Cerebellar nuclear complex (tissue), 1 donor: ENCODE measurements around the gene TTC1.
"Not testable (repeated sequence)": the region's sequence is repeated elsewhere in the genome, so short reads cannot be mapped to it uniquely, and the experiment has no call there.

Experiments used
- DNase-seq, 2 experiments: peaks; one replicate each; lab custom pipeline; 2025; lab: John Stamatoyannopoulos, UW

Gene TTC1

DNA sequence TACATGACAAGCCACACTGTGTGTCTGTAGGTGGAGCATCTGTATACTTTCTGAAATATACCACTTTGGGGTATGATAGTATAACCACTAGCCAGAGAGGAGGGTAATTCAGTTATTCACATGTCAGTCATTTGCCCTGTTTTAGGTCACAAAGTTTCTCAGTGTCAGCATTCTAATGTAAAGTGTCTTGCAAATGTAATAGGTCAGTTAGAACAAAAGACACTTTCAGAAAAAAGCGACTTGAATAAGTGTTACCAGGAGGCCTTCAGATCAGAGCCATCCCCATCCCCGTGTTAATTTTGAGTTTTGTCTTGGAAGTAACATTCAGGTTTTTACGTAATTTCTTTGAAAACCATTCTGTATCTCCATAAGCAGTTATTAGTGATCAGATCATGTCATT, 33.7 kb downstream of the TTC1 start:
- no peak for DNase-seq

GRCh38 chr5:160044391-160044804, 35.5 kb downstream of the TTC1 start:
- no peak for DNase-seq

DNA sequence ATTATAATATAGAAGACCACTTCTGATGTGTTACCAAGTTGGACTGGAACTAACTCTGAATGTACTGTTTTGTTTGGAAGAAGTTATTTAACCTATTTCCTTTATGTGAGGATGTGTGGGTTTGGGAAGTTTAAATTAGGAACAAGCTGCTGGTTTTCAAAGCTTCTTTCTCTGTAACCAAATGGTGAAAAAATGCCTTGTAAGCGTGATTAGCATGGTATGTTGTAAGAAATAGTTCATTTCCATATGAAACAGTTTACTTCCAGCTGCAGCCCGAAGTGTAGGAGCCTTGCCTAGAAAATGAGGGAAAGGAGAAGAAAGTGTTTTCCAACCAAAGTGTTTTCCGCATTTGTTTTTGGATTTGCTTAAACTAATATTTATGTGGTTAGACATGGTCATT, 36.0 kb downstream of the TTC1 start:
- no peak for DNase-seq

DNA sequence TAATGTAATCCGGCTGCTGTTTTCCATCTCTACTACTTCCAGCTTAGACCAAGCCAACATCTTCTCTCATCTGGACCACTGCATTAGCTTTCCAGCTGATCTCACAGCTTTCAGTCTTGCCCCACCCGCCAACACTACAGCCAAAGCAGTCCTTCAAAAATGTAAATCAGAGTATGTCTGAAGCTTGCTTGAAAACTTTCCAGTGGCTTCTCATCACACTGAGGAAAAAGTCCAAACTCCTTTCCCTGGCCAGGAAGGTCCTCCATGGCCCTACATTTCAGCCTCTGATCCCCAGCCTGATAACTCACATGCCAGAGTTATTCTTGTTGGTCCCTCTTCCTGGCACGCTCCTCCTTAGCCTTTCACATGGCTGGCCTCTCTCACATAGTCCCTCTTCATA, 38.5 kb downstream of the TTC1 start:
- DNase-seq: no peak

- DNase-seq: no peak
Measured at GRCh38 chr5:160048131-160048530, 39.2 kb downstream of the TTC1 start.

- no peak for DNase-seq
Measured at GRCh38 chr5:160049099-160049498, 40.2 kb downstream of the TTC1 start.

DNA sequence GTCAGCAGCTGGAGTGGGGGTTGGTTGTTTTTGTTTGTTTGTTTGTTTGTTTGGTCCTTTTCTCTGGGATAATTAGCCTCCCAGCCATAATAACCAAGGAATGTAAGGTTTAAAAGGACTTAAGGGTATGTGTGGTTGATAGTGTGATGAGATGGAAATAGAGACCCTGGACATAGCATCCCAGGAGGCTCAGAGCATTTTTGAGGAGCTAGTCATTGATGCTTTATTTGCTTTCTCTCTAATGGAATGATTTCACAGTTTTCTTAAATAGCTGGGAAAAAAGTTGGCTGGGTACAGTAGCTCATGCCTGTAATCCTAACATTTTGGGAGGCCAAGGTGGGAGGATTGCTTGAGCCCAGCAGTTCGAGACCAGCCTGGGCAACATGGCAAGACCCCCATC, 45.1 kb downstream of the TTC1 start:
- DNase-seq: no peak

DNA sequence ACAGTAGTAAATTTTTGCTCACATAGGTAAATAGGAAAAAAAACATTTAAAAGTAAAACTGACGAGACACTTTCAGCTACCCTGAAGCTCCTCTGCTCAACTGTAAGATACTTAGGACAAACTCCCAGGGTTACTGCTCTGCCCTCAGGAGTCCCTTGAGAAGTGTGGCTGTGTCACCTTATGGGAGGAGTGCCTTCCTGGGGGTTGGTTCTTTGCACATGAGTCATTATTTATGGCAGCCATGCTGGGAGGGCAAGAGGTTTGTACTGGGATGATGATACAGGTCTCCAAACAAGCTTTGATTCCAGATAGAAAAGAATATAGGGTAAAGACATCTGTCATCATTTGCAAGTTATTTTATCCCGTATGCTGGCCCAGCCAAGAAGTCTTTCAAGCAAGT, 45.9 kb downstream of the TTC1 start:
- DNase-seq: no peak

DNA sequence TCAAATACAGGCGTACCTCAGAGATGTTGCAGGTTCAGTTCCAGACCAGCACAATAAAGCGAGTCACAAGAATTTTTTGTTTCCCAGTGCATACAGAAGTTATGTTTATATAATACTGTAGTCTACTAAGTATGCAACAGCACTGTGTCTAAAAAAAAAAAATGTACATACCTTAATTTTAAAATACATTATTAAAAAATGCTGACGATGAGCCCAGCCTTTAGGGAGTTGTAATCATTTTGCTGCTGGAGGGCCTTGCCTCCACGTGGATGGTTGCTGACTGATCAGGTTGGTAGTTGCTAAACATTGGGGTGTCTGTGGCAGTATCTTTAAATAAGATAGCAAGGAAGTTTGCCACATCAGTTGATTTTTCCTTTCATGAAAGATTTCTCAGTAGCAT, 48.3 kb downstream of the TTC1 start:
- DNase-seq: no peak

DNA sequence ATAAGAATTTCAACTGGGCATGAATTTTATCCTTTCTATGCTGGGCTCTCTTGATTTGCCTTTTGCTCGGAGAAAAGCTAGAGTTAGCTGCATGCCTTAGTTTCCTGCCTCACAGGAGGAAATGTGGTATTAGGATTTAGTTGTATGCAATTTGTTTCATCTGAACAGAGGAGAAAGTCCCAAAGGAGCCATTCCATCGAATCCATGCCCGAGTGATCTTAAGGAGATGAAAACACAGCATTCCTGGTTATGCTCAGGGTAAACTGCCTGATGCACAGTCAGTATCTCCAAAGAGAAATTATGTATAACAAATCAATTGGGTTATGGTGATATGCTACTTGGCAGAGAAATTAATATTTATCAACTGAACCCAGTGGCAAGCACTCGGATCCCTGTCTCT, 51.1 kb downstream of the TTC1 start:
- DNase-seq: no peak

GRCh38 chr5:160061770-160062169, 52.8 kb downstream of the TTC1 start:
- DNase-seq: no peak

- DNase-seq: no peak
Measured at GRCh38 chr5:160064417-160064810, 55.5 kb downstream of the TTC1 start.

DNA sequence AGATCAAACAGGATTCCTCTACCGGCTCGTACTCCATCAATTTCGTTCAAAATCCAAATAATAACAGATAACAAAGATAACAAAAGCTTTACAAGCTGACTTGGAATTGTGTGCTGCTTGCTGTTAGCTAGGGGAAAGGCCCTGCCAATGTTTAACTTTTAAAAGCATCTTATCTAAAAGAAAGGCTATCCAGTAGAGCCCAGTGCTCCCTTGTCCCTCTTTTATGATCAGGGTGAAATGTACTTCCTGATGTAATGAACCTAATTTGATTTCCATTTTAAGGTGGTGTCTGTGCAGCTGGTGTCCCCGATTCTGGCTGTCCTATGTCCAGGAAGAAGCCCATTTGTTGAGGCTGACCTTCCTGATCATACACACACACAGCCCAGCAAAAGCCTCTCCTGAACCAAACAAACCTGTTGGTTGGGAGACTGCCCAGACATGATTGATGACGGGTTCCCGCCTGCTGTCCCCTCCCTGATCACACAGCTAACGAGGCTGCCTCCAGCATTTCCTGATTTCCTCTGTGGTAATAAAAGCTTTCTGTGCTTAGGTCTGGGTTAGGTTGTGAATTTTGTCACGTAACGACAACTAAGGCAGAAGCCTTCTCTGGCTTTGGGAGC, 56.2 kb downstream of the TTC1 start:
- DNase-seq: no peak

GRCh38 chr5:160069120-160069519, 60.2 kb downstream of the TTC1 start:
- not testable (repeated sequence) for DNase-seq

- DNase-seq: peak in 1 of 2 experiments; percentile 21
Measured at GRCh38 chr5:160071516-160071915, 62.6 kb downstream of the TTC1 start.

GRCh38 chr5:160071916-160072315, 63.0 kb downstream of the TTC1 start:
- DNase-seq: no peak

- DNase-seq: no peak
Measured at GRCh38 chr5:160075073-160075472, 66.1 kb downstream of the TTC1 start.

- no peak for DNase-seq
Measured at GRCh38 chr5:160076997-160077396, 68.1 kb downstream of the TTC1 start.

DNA sequence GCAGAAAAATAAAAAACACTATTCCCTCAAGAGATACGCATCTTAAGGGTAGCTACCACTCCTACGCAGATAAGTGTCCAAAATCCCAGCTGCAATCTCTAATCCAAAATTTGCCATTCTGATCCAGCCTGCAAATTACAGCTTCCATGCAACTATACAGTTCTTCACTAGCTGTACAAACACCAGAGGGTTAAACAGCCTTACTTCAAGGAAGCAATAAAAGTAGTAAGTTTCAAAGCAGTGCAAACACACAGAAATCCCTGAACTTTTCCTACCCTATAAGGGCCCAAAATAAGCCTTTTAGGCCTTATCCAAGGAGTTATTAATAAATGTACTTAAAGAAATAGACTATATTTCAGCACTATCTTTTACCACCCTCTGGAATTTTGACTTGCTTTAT, 70.8 kb downstream of the TTC1 start:
- DNase-seq: no peak

GRCh38 chr5:160081495-160081894, 72.6 kb downstream of the TTC1 start:
- DNase-seq: no peak

GRCh38 chr5:160082614-160083500, 73.9 kb downstream of the TTC1 start:
- DNase-seq: no peak

DNA sequence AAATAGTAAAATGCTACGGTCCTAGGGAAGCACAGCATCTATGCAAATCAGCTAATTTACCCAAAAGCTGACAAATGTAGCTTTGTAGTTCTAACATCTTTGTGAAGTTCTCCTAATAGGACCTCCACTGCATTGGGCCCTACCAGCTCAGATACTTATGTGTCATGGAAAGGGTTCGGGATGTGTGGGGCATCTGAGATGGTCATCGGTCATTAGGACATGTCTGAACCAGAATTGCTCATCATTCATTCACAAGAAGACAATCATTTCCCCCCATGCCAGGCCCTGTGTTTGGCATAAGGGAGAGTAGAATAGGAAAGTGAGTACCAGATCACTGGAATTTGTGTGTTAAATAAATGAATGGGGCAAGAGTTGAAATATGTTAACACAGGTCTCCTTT, 74.6 kb downstream of the TTC1 start:
- no peak for DNase-seq

DNA sequence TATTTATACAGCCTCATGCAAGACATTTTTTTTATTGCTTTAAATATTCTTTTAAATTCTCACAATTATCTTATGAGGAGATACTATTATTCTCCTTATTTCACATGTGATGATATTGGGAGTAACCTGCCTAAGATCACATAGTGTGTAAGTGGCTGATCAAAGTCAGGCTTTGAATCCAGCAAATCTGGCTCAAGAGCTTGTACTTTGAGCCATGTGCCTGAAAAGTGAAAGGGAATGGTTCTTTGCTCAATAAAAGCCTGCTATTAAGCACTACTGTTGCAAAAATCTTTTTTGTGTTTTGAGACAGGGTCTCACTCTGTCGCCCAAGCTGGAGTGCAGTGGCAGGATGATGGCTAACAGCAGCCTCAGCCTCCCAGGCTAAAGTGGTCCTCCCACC, 75.2 kb downstream of the TTC1 start:
- no peak for DNase-seq

DNA sequence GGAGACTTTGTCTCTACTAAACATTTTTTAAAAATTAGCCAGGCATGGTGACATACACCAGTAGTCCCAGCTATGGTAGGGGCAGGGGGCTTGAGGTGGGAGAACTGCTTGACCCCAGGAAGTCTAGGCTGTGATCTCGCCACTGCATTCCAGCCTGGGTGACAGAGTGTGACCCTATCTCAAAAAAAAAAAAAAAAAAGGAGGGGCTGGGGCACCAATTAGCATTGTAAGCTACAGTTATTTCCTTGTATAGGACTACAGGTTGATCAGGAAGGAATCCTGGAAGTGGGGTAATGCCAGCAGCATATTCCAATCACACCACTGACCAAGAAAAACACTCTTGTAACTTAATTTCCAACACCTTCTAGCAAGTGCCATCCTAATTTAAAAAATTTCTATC, 78.3 kb downstream of the TTC1 start:
- no peak for DNase-seq
